ENCODE data around the gene FAM171A1. TPM values are rescaled to one million over a fixed set of nuclear protein-coding genes. Genes with fewer than 3 reads are reported as not detected.

Gene FAM171A1
- polyA plus RNA-seq, 1 donor (not counting 4 experiments of a cell fraction or from before 2014, with no cell fraction given), result 8.8 TPM

GRCh38 chr10:15351099-15351820, 19.8 kb downstream of the FAM171A1 start:
- no peak for DNase-seq (ENCODE audit: low read depth, low spot score)

GRCh38 chr10:15349112-15349511, 22.0 kb downstream of the FAM171A1 start:
- Histone ChIP-seq H3K4me3 (ENCODE audit: control insufficient read depth in 2 of 3, extremely low read depth in 1 of 3, insufficient read depth in 2 of 3, low read depth in 1 of 3, low read length in 3 of 3) (no peak overlapping the region), H3K9ac (ENCODE audit: control insufficient read depth, extremely low read depth, insufficient read depth, low read length) (no peak overlapping the region), H3K9me1 (ENCODE audit: control insufficient read depth, extremely low read depth, insufficient read depth, low read length) (no peaks in the 10 kb centered on the region), H4K20me1 (ENCODE audit: control insufficient read depth, extremely low read depth, insufficient read depth, low read length) (no peaks in the 10 kb centered on the region), H2AFZ (ENCODE audit: control insufficient read depth, low read length) (no peak overlapping the region), H3K27ac (ENCODE audit: control insufficient read depth, insufficient read depth, low read length) (no peak overlapping the region), H3K4me2 (ENCODE audit: control insufficient read depth, extremely low read depth, insufficient read depth, low read depth, low read length) (no peak overlapping the region), H3K79me2 (ENCODE audit: control insufficient read depth, insufficient read depth, low read length) (peaks cover 7% of the 10 kb centered on the region), H3K9me3 (ENCODE audit: control insufficient read depth, low read depth, low read length) (no peaks in the 10 kb centered on the region), H3K36me3 (ENCODE audit: control insufficient read depth in 2 of 2, extremely low read depth in 1 of 2, insufficient read depth in 2 of 2, low read length in 2 of 2) (no peaks in the 10 kb centered on the region), H3K4me1 (ENCODE audit: control insufficient read depth, extremely low read depth, insufficient read depth, low read length) (peaks cover 6% of the 10 kb centered on the region), H3K27me3 (ENCODE audit: control insufficient read depth, extremely low read depth, insufficient read depth, low read length) (no peaks in the 10 kb centered on the region)
- TF ChIP-seq CTCF (optimal IDR thresholded peaks at IDR 0.05 in 1 of 3, IDR thresholded peaks at IDR 0.05 in 1 of 3, conservative IDR thresholded peaks at IDR 0.05 in 1 of 3; ENCODE audit: extremely low read depth in 1 of 3, insufficient read depth in 2 of 3, low read length in 3 of 3), result no peak
- TF ChIP-seq EZH2 (IDR thresholded peaks at IDR 0.05; ENCODE audit: low read length), result no peak
- DNase-seq (ENCODE audit: low read depth, low spot score) (no peak), FAIRE-seq (no peak)
- dilution Hi-C loops (cut with MboI; ENCODE audit: extremely low pct_ligation_motif_present, low sequenced_read_pairs), result no loop called here

More at GRCh38 chr10:15351099-15351820, 19.8 kb downstream of the FAM171A1 start:
- Histone ChIP-seq H3K9me1 (ENCODE audit: control insufficient read depth, extremely low read depth, insufficient read depth, low read length) (no peaks in the 10 kb centered on the region), H3K9ac (ENCODE audit: control insufficient read depth, extremely low read depth, insufficient read depth, low read length) (no peak overlapping the region), H3K27me3 (ENCODE audit: control insufficient read depth, extremely low read depth, insufficient read depth, low read length) (no peaks in the 10 kb centered on the region), H3K4me2 (ENCODE audit: control insufficient read depth, extremely low read depth, insufficient read depth, low read depth, low read length) (no peak overlapping the region), H2AFZ (ENCODE audit: control insufficient read depth, low read length) (no peak overlapping the region), H3K36me3 (ENCODE audit: control insufficient read depth in 2 of 2, extremely low read depth in 1 of 2, insufficient read depth in 2 of 2, low read length in 2 of 2) (no peaks in the 10 kb centered on the region), H3K4me1 (ENCODE audit: control insufficient read depth, extremely low read depth, insufficient read depth, low read length) (no peaks in the 10 kb centered on the region), H4K20me1 (ENCODE audit: control insufficient read depth, extremely low read depth, insufficient read depth, low read length) (no peaks in the 10 kb centered on the region), H3K27ac (ENCODE audit: control insufficient read depth, insufficient read depth, low read length) (no peak overlapping the region), H3K79me2 (ENCODE audit: control insufficient read depth, insufficient read depth, low read length) (peaks cover 4% of the 10 kb centered on the region), H3K9me3 (ENCODE audit: control insufficient read depth, low read depth, low read length) (no peaks in the 10 kb centered on the region), H3K4me3 (ENCODE audit: control insufficient read depth in 2 of 3, extremely low read depth in 1 of 3, insufficient read depth in 2 of 3, low read depth in 1 of 3, low read length in 3 of 3) (no peak overlapping the region)
- no peak for FAIRE-seq
- dilution Hi-C loops (cut with MboI; ENCODE audit: extremely low pct_ligation_motif_present, low sequenced_read_pairs), result no loop called here
- TF ChIP-seq EZH2 (IDR thresholded peaks at IDR 0.05; ENCODE audit: low read length), result no peak
